ENCODE measurements around the gene KCND3. TPM values are rescaled to one million over a fixed set of nuclear protein-coding genes. Genes with fewer than 3 reads are reported as not detected.

Gene KCND3
- polyA plus RNA-seq, 3 donors = not detected

GRCh38 chr1:111837393-111837792, 152.1 kb downstream of the KCND3 start:
- Histone ChIP-seq H3K4me3 (replicated peaks in 1 of 3; ENCODE audit: low read depth in 2 of 3, low read length in 3 of 3) (no peak overlapping the region), H3K27ac (ENCODE audit: low read depth in 1 of 2, low read length in 2 of 2) (no peak overlapping the region), H3K79me2 (ENCODE audit: insufficient read depth, low read length) (no peaks in the 10 kb centered on the region), H2AFZ (ENCODE audit: insufficient read depth, low read depth, low read length, poor library complexity, severe bottlenecking) (no peak overlapping the region), H3K9ac (ENCODE audit: insufficient read depth, low read length, poor library complexity, severe bottlenecking) (no peak overlapping the region), H3K27me3 (ENCODE audit: control insufficient read depth in 2 of 2, insufficient read depth in 2 of 2, low read length in 2 of 2) (peaks cover 0 to 2% of the 10 kb centered on the region in 2 donors), H3K4me1 (ENCODE audit: control insufficient read depth in 1 of 2, insufficient read depth in 2 of 2, low read length in 2 of 2) (no peaks in the 10 kb centered on the region), H4K20me1 (ENCODE audit: insufficient read depth, low read length) (no peaks in the 10 kb centered on the region), H3K4me2 (replicated peaks; ENCODE audit: extremely low read depth, low read length, poor library complexity, severe bottlenecking) (no peak overlapping the region), H3K36me3 (replicated peaks in 1 of 2; ENCODE audit: control insufficient read depth in 1 of 2, insufficient read depth in 2 of 2, low read length in 2 of 2) (no peaks in the 10 kb centered on the region), H3K9me3 (replicated peaks in 1 of 2; ENCODE audit: control insufficient read depth in 1 of 2, insufficient read depth in 1 of 2, low read length in 2 of 2) (no peaks in the 10 kb centered on the region)
- WGBS (ENCODE audit: insufficient coverage) = 78% methylated on average over 6 of the region's 7 CpGs
- no peak overlapping the region for H3K4me3 Mint-ChIP-seq
- DNase-seq = no peak
- peaks cover 0 to 2% (median 0%) of the 10 kb centered on the region in 7 donors for H3K9me3 Mint-ChIP-seq
- TF ChIP-seq CTCF (IDR thresholded peaks at IDR 0.05) = no peak
- peaks cover 0 to 6% (median 4%) of the 10 kb centered on the region in 3 donors for H3K27me3 Mint-ChIP-seq (ENCODE audit: low read depth in 3 of 3)
- no peaks in the 10 kb centered on the region for H3K36me3 Mint-ChIP-seq
- H3K27ac Mint-ChIP-seq = no peak overlapping the region
- intact Hi-C loops (cut with micrococcal nuclease) = no loop called here
- H3K4me1 Mint-ChIP-seq = no peaks in the 10 kb centered on the region

- Mint-ChIP-seq H3K27me3 (ENCODE audit: low read depth in 3 of 3) (peaks cover 1 to 8% (median 4%) of the 10 kb centered on the region in 3 donors), H3K9me3 (peaks cover 0 to 2% (median 0%) of the 10 kb centered on the region in 7 donors), H3K27ac (no peak overlapping the region), H3K4me3 (no peak overlapping the region), H3K36me3 (no peaks in the 10 kb centered on the region), H3K4me1 (no peaks in the 10 kb centered on the region)
- Histone ChIP-seq H3K27ac (ENCODE audit: low read depth in 1 of 2, low read length in 2 of 2) (no peak overlapping the region), H3K27me3 (ENCODE audit: control insufficient read depth in 2 of 2, insufficient read depth in 2 of 2, low read length in 2 of 2) (peaks cover 0 to 2% of the 10 kb centered on the region in 2 donors), H3K4me1 (ENCODE audit: control insufficient read depth in 1 of 2, insufficient read depth in 2 of 2, low read length in 2 of 2) (no peaks in the 10 kb centered on the region), H3K36me3 (replicated peaks in 1 of 2; ENCODE audit: control insufficient read depth in 1 of 2, insufficient read depth in 2 of 2, low read length in 2 of 2) (no peaks in the 10 kb centered on the region), H3K4me2 (replicated peaks; ENCODE audit: extremely low read depth, low read length, poor library complexity, severe bottlenecking) (no peak overlapping the region), H3K9me3 (replicated peaks in 1 of 2; ENCODE audit: control insufficient read depth in 1 of 2, insufficient read depth in 1 of 2, low read length in 2 of 2) (no peaks in the 10 kb centered on the region), H4K20me1 (ENCODE audit: insufficient read depth, low read length) (no peaks in the 10 kb centered on the region), H3K4me3 (replicated peaks in 1 of 3; ENCODE audit: low read depth in 2 of 3, low read length in 3 of 3) (no peak overlapping the region), H3K79me2 (ENCODE audit: insufficient read depth, low read length) (no peaks in the 10 kb centered on the region), H2AFZ (ENCODE audit: insufficient read depth, low read depth, low read length, poor library complexity, severe bottlenecking) (no peak overlapping the region), H3K9ac (ENCODE audit: insufficient read depth, low read length, poor library complexity, severe bottlenecking) (no peak overlapping the region)
- WGBS (ENCODE audit: insufficient coverage) = 100% methylated on average over 2 of the region's 7 CpGs
- no peak for TF ChIP-seq CTCF (IDR thresholded peaks at IDR 0.05)
- DNase-seq = no peak
- intact Hi-C loops (cut with micrococcal nuclease) = no loop called here
These were observed 153.4 kb downstream of the KCND3 start for GRCh38 chr1:111836111-111836510.

All from CD14-positive monocyte (primary cell).